AG04449 (cell line): ENCODE data around the gene RGS14.
"Not testable (repeated sequence)": the region's sequence is repeated elsewhere in the genome, so short reads cannot be mapped to it uniquely, and the experiment has no call there.

Experiments used
- CTCF ChIA-PET: fragments of 350-600 bp; formaldehyde crosslinking; extraction: SDS; loops from one replicate; lab custom pipeline; 2021; ENCODE audit warnings: antibody characterized with exemption; lab: Yijun Ruan, JAX
- POLR2A ChIA-PET: fragments of 400-600, 350-600 bp; formaldehyde crosslinking; extraction: SDS; loops from one replicate; lab custom pipeline; 2020; ENCODE audit warnings: antibody characterized with exemption, inconsistent platforms; lab: Yijun Ruan, JAX
- DNase-seq: peaks from one replicate; pipeline ENCODE4 v3.0.0-alpha.2; 2010; ENCODE audit warnings: low read depth, low spot score
- H3K4me3 ChIP-seq: 2 replicates; pipeline ENCODE4 v1.5.1; 2011; ENCODE audit warnings: low read depth, mild to moderate bottlenecking, control low read depth, low read length
- CTCF ChIP-seq: IDR thresholded peaks from one replicate; pipeline ENCODE4 v1.5.1; 2011; ENCODE audit warnings: mild to moderate bottlenecking, moderate library complexity, low read length, control low read depth, inconsistent platforms; ENCODE audit not compliant: insufficient read depth; ENCODE audit errors: missing control alignments

RGS14 gene

GRCh38 chr5:177405805-177406204 is 48.1 kb downstream of the RGS14 start:
- POLR2A ChIA-PET, result no interaction called here
- no peak for DNase-seq
- TF ChIP-seq CTCF, result no peak
- CTCF ChIA-PET, result interaction anchor here (2.7 to 31.8 kb wide), 6 partner anchors 10 to 95 kb away, joined by 9 to 853 read pairs (median 80); partner anchors contain the start of genes PDLIM7, PRR7 and SLC34A1
- H3K4me3 ChIP-seq, result no peak overlapping the region

DNA sequence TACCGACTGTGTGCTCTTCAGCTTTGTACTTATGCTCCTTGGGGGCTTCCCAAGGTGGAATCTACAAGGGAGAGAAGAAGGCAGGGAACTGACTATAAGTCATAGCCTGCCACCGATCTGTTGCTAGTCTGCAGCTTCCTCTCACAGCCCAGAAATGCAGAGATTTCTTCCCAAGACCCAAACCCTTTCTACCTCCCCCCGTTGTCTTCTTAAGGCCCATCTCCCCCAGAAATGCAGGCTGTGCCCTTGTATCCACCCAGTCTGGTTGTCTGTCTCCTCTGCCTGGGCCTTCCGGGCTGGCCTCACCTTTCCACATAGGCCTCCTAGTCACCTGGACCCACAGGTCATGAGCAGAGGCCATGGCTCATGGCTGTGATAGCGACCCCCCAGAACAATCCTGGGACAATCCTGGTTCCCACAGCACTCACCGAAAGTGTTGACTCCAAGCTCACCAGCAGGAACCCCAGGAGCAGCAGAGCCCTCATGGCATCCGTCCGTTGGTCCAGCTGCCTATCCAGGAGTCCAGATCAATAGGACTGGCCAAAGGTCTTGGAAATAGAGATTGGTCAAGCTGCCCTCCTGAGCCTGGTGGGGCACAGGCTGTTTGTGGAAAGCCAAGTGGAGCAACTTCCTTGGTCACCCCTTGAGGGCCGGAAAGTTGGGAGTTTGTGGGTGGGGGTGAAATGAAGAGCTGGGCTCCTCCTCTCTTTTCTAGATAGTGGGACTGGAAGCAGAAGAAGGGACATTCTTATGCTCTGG is 51.5 kb downstream of the RGS14 start, which contains the start of gene F12:
TSS of gene F12 (minus strand) at position 522 of the 759 bp plus-strand sequence. CDS start at position 485, 37 bp downstream.
- no peak within 1 kb of the TSS for H3K4me3 ChIP-seq
- ChIA-PET POLR2A (no interaction called here), CTCF (interaction anchor here (1.2 to 31.8 kb wide), 5 partner anchors 29 to 92 kb away, joined by 3 to 853 read pairs (median 4); partner anchors contain the start of genes PDLIM7, PRR7 and SLC34A1)
- TF ChIP-seq CTCF, result no peak
- DNase-seq, result no peak

DNA sequence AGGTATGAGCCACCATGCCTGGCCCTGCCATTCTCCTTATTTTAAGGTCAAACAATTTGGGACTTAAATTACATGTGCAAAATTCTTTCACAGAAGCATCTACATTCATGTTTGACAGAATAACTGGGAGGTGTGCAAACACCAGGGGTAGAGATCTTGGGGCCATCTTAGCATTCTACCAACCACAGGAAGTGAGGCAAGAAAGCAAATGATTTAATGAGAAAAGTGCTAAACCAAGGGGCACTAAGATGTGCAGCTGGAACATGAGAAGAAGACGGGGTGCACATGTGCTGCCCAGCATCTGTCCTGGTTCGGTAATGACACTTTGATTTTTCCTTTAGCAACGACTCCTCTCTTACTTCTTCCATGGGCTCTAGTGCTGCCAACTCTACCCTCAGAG is 52.9 kb downstream of the RGS14 start:
- CTCF ChIA-PET, result interaction anchor here (0.8 to 31.8 kb wide), 3 partner anchors 8 to 35 kb away, joined by 3 to 853 read pairs (median 4); partner anchors contain the start of gene SLC34A1
- DNase-seq, result no peak
- TF ChIP-seq CTCF, result no peak
- POLR2A ChIA-PET, result no interaction called here
- H3K4me3 ChIP-seq, result no peak overlapping the region

GRCh38 chr5:177412603-177413233 is 55.0 kb downstream of the RGS14 start:
- ChIA-PET CTCF (interaction anchor here (3.7 to 7.6 kb wide), 2 partner anchors 9 to 23 kb away, joined by 22 to 94 read pairs; partner anchors contain the start of gene PFN3), POLR2A (no interaction called here)
- DNase-seq, result no peak
- no peak overlapping the region for H3K4me3 ChIP-seq
- TF ChIP-seq CTCF, result no peak

DNA sequence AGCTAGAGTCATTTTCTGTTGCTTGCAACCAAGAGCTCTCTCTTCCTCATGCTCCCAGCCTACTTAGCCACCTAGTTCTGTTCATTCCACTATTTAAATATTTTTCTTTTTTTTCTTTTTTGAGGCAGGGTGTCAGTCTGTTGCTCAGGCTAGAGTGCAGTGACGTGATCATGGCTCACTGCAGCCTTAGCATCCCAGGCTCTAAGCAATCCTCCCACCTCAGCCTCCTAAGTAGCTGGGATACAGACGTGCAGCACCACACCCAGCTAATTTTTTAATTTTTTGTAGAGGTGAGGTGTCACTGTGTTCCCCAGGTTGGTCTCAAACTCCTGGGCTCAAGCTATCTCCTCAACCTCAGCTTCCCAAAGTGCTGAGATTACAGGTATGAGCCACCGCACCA is 56.8 kb downstream of the RGS14 start:
- POLR2A ChIA-PET, result interaction anchor here (1.4 kb wide), 1 partner anchor 12 kb away, joined by 4 read pairs; the partner anchor contains the start of gene GRK6
- CTCF ChIA-PET, result interaction anchor here (1.3 to 7.6 kb wide), 6 partner anchors 11 to 105 kb away, joined by 3 to 94 read pairs (median 5); partner anchors contain the start of genes GRK6 and PFN3

GRCh38 chr5:177417081-177417480 is 59.4 kb downstream of the RGS14 start:
- POLR2A ChIA-PET, result interaction anchor here (1.0 kb wide), 1 partner anchor 9 kb away, joined by 3 read pairs; no protein-coding TSS in a partner anchor
- not testable (repeated sequence) for DNase-seq, H3K4me3 ChIP-seq
- CTCF ChIA-PET, result interaction anchor here (0.9 to 7.6 kb wide), 4 partner anchors 14 to 108 kb away, joined by 3 to 94 read pairs (median 10); partner anchors contain the start of gene PFN3

More for the DNA sequence above, 56.8 kb downstream of the RGS14 start:
- no peak for TF ChIP-seq CTCF
- no peak for DNase-seq
- H3K4me3 ChIP-seq, result no peak overlapping the region
